ENCODE measurements around the gene ZNRF3. TPM values are rescaled to one million over a fixed set of nuclear protein-coding genes. Genes with fewer than 3 reads are reported as not detected.

ZNRF3 gene
- total RNA-seq, 1 donor from 2014 or later: 2.0 TPM

DNA sequence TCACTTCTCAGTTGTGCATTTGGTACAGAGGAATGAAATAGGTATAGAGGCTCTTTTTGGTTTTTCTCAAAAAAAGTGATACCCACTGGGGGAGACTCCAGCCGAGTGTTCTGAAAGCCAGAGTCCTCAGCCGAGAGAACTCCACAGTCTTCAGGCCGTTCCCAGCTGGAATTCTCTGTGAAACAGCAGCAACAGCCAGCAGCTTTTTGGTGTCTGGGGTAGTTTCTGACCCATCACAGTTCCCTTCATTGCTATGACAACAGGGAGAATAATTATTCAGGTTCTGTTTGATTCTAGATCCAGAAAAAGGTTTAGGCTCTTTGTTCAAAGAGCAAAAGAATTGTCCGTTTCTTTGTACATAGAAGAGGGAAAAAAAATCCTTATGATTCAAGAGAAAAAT, 93.7 kb downstream of the ZNRF3 start:
- peaks cover 2% of the 10 kb centered on the region for H3K4me1 Mint-ChIP-seq
- no peaks in the 10 kb centered on the region for H3K36me3 Mint-ChIP-seq (ENCODE audit: low read depth)
- no peak overlapping the region for H3K27ac Mint-ChIP-seq
- H3K4me3 Mint-ChIP-seq: no peak overlapping the region
- H3K9me3 Mint-ChIP-seq: no peaks in the 10 kb centered on the region
- no peak for DNase-seq
- peaks cover 61% of the 10 kb centered on the region for H3K27me3 Mint-ChIP-seq
- intact Hi-C loops (cut with micrococcal nuclease): no loop called here

DNA sequence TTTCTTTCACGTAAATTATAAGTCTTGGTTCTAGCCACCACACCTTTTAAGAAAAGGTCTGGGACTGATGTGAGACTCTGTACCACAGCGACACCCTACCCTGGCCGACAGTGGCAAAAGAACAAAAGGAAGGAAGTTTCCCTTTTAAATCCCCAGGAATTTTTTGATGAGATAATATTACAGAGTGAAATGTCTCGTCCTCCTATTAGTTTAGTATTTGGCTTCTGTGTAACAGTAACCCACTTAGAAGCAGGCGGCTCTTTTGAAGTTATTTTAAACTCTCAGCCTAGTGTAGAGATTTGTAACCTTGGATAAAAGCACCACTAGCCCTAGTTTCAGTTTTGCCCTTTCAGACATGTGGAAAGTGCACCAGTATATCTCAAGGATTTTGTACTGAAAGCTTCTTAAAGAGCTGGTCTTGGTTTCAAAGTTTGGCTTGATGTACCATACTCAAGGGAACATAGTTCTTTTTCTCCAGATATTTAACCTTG, 94.2 kb downstream of the ZNRF3 start:
- Mint-ChIP-seq H3K36me3 (ENCODE audit: low read depth) (no peaks in the 10 kb centered on the region), H3K27me3 (peaks cover 57% of the 10 kb centered on the region)

DNA sequence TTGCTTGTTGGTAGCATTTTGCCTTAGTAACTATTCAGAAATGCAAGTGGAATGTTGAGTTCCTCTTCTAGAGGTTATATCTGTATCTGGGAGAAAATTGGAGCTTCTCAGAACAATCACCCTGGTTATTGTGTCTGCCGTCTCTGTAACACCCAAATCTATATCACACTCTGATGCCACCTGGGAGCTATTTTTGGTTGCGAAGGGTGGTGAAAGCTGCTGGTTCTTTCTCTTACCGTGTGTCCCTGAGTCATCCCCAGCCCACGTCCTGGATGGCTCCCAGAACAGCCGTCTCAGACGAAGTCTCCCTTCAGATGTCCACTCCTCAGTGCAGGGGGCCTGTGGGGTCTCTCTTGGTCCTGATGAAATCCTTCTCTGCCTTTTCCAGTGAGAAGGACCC, 94.8 kb downstream of the ZNRF3 start:
- Mint-ChIP-seq H3K4me1 (peaks cover 2% of the 10 kb centered on the region), H3K4me3 (no peak overlapping the region), H3K36me3 (ENCODE audit: low read depth) (no peaks in the 10 kb centered on the region), H3K27ac (no peak overlapping the region), H3K9me3 (no peaks in the 10 kb centered on the region), H3K27me3 (peaks cover 59% of the 10 kb centered on the region)
- DNase-seq: no peak
- intact Hi-C loops (cut with micrococcal nuclease): no loop called here

More for the DNA sequence above, 94.2 kb downstream of the ZNRF3 start:
- DNase-seq: no peak
- Mint-ChIP-seq H3K4me3 (no peak overlapping the region), H3K4me1 (peaks cover 2% of the 10 kb centered on the region), H3K9me3 (no peaks in the 10 kb centered on the region), H3K27ac (no peak overlapping the region)
- intact Hi-C loops (cut with micrococcal nuclease): no loop called here

DNA sequence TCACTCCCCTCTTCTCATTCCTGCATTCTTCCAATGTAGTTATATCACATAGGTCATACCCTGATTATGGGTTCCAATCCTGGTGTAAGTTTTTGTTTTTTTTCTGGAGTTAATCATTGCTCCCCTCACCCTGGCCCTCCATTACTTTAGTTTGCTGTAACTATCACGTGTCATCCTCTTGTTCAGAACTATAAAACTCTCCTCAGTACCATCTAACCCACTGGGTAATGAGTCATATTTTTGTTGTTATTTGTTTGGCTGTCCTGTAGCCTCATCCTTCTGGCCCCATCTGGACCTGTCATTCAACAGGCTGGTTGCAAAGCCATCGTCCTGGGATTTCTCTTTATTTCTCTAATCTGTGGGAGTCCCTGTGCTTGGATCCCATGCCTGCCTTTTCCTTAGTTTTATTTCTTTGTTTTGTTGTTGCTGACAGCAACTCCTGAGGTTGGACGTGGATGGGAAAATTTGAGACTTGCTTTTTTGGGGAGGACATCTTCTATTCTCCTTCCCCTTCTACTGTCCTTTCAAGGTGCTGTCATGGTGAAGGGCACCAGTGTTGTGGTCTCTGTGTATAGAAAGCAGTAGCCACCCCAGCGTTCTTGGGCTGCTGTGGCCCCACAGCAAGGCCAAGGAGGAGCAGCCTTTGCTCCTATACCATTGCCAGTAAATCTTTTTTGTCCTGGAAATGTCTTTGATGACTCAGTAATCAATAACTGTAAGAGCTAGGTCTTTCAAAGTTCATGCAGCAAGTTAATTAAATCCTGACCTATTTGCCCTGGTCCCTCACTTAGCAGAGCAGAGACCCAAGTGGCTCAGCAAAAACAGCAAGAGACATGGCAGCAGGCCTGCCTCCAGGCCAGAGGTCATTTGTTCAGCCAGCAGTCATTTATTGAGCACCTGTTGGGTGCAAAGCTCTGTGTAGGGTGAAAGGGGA, 95.8 kb downstream of the ZNRF3 start:
- H3K27ac Mint-ChIP-seq: no peak overlapping the region
- no peaks in the 10 kb centered on the region for H3K36me3 Mint-ChIP-seq (ENCODE audit: low read depth)
- H3K4me3 Mint-ChIP-seq: no peak overlapping the region
- H3K9me3 Mint-ChIP-seq: no peaks in the 10 kb centered on the region
- intact Hi-C loops (cut with micrococcal nuclease): no loop called here
- peaks cover 59% of the 10 kb centered on the region for H3K27me3 Mint-ChIP-seq
- DNase-seq: no peak
- peaks cover 2% of the 10 kb centered on the region for H3K4me1 Mint-ChIP-seq

DNA sequence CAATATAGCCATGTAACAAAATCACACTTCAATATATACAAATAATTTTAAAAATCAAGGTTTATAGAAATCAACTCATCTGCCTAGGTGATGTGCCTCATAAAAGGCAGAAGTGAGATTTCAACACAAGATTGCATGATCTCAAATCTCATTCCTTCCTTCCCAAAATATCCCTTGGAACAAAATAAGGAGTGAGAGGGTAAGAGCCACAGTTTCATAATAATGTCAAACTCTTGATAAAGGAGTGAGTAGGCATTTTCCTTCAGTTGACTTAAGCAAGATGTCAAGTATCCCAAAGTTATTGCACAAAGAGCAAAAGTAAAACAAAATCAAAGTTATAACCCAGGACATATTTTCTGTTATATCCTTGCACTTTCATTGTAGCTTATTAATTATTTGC, 97.0 kb downstream of the ZNRF3 start:
- peaks cover 4% of the 10 kb centered on the region for H3K9me3 Mint-ChIP-seq
- DNase-seq: no peak
- H3K27ac Mint-ChIP-seq: no peak overlapping the region
- H3K36me3 Mint-ChIP-seq (ENCODE audit: low read depth): no peaks in the 10 kb centered on the region
- H3K4me3 Mint-ChIP-seq: no peak overlapping the region
- intact Hi-C loops (cut with micrococcal nuclease): no loop called here
- peaks cover 2% of the 10 kb centered on the region for H3K4me1 Mint-ChIP-seq
- peaks cover 62% of the 10 kb centered on the region for H3K27me3 Mint-ChIP-seq

DNA sequence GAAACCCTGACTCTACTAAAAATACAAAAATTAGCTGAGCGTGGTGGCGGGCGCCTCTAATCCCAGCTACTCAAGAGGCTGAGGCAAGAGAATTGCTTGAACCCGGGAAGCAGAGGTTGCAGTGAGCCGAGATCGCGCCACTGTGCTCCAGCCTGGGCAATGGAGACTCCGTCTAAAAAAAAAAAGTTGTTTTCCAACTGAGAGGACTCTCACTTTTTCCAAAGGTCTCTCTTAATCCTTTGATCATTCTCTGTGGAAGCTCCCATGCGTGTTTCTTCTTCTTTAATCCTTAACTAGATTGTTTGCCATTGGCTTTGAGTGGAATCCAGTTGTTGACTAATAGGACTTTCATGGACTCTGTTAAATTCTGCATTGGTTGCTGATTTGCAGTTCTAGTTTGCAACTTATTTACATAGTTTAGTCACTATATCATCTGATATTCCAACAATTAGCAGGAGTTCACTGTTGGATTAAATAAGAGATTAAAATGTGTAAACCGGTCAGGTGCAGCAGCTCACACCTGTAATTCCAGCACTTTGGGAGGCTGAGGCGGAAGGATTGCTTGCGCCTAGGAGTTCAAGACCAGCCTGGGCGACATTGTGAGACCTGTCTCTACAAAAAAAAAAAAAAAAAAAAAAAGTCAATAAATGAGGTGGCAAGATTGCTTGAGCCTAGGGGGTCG, 98.6 kb downstream of the ZNRF3 start:
- H3K36me3 Mint-ChIP-seq (ENCODE audit: low read depth): no peaks in the 10 kb centered on the region
- H3K27ac Mint-ChIP-seq: no peak overlapping the region
- H3K4me3 Mint-ChIP-seq: no peak overlapping the region
- intact Hi-C loops (cut with micrococcal nuclease): no loop called here
- no peaks in the 10 kb centered on the region for H3K4me1 Mint-ChIP-seq
- peaks cover 53% of the 10 kb centered on the region for H3K27me3 Mint-ChIP-seq
- peaks cover 16% of the 10 kb centered on the region for H3K9me3 Mint-ChIP-seq
- DNase-seq: no peak

DNA sequence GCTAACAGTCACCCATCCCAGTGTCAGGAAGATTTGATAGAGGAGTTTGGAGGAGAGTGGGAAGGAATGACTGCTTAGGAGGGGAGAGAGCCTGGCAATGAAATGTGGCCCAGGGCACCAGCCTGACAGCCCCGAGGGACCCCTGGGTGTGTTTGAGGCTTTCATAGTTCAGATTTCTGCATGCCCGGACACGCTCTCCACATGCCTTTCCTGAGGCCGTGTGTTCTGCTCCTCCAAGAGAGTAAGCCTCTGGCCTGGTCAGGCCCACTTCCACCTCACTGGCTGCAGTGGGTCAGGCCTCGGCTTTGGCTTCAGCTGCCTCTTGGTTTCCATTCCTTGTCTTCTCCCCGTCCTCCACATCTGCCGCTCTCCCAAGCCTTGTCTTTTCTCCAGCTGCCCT, 99.8 kb downstream of the ZNRF3 start:
- Mint-ChIP-seq H3K27ac (no peak overlapping the region), H3K36me3 (ENCODE audit: low read depth) (no peaks in the 10 kb centered on the region), H3K27me3 (peaks cover 44% of the 10 kb centered on the region), H3K9me3 (peaks cover 16% of the 10 kb centered on the region), H3K4me3 (no peak overlapping the region), H3K4me1 (no peaks in the 10 kb centered on the region)
- no peak for DNase-seq
- intact Hi-C loops (cut with micrococcal nuclease): no loop called here

DNA sequence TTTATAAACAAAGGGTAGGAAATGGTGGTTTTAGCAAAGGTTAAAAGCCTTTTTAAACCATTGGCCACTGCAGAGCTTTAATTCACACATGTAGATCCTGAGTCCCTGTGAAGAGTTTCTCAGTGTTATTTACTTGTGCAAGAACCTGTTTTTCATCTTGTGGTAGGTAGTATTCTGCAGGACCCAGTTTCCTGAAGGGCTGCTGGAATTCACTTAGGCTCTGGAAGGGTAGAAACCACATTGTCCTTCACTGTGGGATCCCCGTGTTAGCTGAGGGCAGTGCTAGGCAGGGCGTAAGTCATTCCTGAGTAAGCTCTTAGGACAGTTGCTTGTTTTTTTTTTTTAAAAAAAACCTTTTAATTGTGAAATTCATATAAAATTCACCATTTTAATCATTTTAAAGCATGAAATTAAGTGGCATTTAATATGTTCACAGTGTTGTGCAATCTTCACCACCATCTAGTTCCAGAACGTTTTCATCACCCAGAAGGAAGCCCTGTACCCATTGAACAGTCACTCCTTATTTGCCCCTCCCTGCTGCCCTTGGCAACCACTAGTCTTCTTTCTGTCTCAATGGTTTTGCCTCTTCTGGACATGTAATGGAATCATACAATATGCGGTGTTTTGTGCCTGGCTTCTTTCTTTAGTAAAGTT, 100.5 kb downstream of the ZNRF3 start:
- intact Hi-C loops (cut with micrococcal nuclease): no loop called here
- Mint-ChIP-seq H3K9me3 (peaks cover 16% of the 10 kb centered on the region), H3K36me3 (ENCODE audit: low read depth) (no peaks in the 10 kb centered on the region), H3K4me3 (no peak overlapping the region), H3K27me3 (peaks cover 37% of the 10 kb centered on the region), H3K27ac (no peak overlapping the region), H3K4me1 (no peaks in the 10 kb centered on the region)
- no peak for DNase-seq

DNA sequence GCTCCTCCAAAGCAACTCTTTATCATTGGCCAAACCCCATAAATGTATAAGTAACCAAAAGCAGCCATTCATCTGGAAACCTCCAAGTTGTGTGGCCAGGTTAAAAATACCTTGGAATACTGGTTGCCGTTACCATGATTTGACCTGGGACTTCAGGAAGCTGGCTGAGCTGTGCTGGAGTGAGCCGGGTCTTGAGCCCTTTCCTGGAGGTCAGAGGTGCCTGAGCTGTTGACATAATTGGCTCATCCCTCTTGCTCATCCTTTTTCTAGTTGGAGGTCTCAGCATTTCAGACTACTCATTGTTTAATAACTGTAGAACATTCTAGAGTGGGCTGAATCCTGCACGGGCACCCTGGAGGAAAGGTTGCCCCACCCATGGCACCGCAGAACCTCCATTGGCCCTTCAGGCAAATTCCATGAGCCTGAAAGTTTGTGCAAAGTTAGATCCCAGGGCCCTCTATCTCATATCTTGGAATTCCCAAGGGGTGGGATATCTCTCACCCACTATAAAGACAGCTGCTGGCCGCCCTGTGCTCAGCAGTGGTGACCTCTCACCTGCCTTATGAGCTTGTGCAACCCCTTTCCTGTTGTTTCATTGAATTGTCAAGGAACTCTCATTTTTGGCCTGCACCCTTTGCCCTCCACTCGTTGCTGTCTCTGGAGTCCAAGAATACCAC, 101.2 kb downstream of the ZNRF3 start:
- H3K4me1 Mint-ChIP-seq: peaks cover 2% of the 10 kb centered on the region
- no peak overlapping the region for H3K4me3 Mint-ChIP-seq
- H3K36me3 Mint-ChIP-seq (ENCODE audit: low read depth): no peaks in the 10 kb centered on the region
- DNase-seq: no peak
- intact Hi-C loops (cut with micrococcal nuclease): no loop called here
- peaks cover 16% of the 10 kb centered on the region for H3K9me3 Mint-ChIP-seq
- H3K27me3 Mint-ChIP-seq: peaks cover 30% of the 10 kb centered on the region
- no peak overlapping the region for H3K27ac Mint-ChIP-seq

DNA sequence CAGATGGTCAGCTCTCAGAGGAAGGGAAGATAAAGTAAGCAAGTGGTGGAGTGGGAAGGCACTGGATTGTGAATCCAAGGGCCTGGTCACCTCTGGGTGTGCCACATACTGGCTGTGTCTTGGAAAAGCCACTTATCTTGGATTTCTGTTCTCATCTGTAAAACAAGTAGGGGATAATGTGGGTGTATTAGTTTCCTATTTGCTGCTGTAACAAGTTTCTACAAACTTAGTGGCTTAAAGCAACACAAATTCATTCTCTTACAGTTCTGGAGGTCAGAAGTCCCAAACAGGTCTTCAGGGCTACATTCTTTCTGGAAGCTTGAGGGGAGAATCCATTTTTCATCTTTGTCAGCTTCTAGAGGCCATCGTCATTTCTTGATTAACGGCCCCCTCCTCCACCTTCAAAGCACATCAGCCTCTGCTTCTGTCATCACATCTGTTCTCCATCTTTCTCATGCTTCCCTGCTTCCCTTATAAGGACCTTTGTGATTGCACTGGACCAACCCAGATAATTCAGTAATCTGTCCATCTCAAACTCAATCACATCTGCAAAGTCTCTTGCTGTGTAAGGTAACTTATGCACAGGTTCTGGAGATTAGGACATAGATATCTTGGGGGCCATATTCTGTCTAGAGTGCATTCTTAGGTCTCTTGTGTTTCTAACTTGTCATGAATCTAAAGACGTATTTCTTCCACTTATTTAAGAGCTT, 102.4 kb downstream of the ZNRF3 start:
- Mint-ChIP-seq H3K27ac (no peak overlapping the region), H3K36me3 (ENCODE audit: low read depth) (no peaks in the 10 kb centered on the region), H3K4me3 (no peak overlapping the region), H3K9me3 (peaks cover 16% of the 10 kb centered on the region), H3K4me1 (peaks cover 2% of the 10 kb centered on the region), H3K27me3 (peaks cover 21% of the 10 kb centered on the region)
- no peak for DNase-seq
- intact Hi-C loops (cut with micrococcal nuclease): no loop called here

DNA sequence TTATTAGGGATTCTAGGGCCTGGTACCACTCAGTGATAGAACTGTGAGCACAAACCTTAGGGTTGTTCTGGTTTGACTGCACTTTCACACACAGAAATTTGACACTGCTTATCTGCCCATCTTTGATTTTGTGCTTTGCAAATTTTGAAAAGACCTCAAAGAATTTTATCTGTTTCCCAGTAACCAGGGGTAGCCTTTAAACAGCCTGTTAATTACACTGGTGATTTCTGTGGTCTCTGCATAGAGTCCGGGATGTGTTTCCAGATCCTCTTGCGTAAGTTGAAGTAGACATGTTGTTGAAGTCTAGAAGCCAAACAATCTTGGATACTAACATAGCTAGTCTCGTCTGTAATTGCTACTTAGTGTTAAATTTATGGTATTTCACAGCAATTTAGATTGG, 103.0 kb downstream of the ZNRF3 start:
- H3K27me3 Mint-ChIP-seq: peaks cover 19% of the 10 kb centered on the region
- H3K36me3 Mint-ChIP-seq (ENCODE audit: low read depth): no peaks in the 10 kb centered on the region
- H3K4me1 Mint-ChIP-seq: peaks cover 2% of the 10 kb centered on the region
- H3K27ac Mint-ChIP-seq: no peak overlapping the region
- intact Hi-C loops (cut with micrococcal nuclease): no loop called here
- no peak overlapping the region for H3K4me3 Mint-ChIP-seq
- no peak for DNase-seq
- H3K9me3 Mint-ChIP-seq: peaks cover 16% of the 10 kb centered on the region

DNA sequence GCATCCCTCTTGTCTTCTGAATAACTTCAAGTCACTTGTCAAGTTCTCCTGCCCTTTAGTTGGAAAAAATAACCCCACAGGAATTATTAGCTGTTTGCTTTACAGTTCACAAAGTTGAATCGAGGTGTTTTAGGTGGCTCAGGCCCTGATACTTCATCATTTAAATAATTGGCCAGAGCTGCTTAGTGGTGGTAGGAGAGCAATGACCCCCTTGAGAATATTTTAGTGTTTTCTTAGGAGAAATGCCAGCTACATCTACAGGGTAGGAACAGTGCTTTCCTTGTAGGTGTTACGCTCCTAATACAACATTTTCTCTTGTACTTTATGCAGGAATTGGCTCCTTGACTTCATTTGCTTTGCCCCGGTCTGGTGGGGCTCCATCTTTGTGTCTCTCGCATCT, 105.1 kb downstream of the ZNRF3 start:
- H3K4me3 Mint-ChIP-seq: no peak overlapping the region
- H3K4me1 Mint-ChIP-seq: peaks cover 2% of the 10 kb centered on the region
- H3K36me3 Mint-ChIP-seq (ENCODE audit: low read depth): no peaks in the 10 kb centered on the region
- intact Hi-C loops (cut with micrococcal nuclease): no loop called here
- H3K27ac Mint-ChIP-seq: no peak overlapping the region
- DNase-seq: no peak
- peaks cover 16% of the 10 kb centered on the region for H3K9me3 Mint-ChIP-seq
- H3K27me3 Mint-ChIP-seq: peaks cover 15% of the 10 kb centered on the region

DNA sequence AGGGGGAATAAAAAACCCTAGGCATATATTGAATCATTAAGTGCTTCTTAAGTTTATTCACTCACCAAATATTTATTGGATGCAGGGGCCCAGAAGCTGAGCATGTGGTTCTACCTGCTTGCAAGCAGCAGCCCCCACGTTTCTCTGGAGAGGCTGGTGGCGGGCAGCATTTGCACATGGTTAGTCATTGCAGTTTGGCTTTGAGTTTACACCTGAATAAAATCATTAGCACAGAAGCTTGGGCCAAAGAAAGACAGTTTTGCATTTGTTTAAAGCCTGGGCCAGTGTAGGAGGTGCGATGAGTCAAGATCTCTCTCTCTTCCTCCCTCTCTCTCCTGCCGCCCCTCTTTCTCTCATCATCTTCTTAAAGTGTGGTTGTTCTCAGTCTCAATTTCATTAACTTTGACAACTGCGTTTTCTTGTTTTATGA, 105.7 kb downstream of the ZNRF3 start:
- Mint-ChIP-seq H3K9me3 (peaks cover 16% of the 10 kb centered on the region), H3K4me3 (no peak overlapping the region), H3K4me1 (peaks cover 2% of the 10 kb centered on the region), H3K36me3 (ENCODE audit: low read depth) (no peaks in the 10 kb centered on the region), H3K27ac (no peak overlapping the region), H3K27me3 (peaks cover 15% of the 10 kb centered on the region)
- intact Hi-C loops (cut with micrococcal nuclease): no loop called here
- DNase-seq: no peak

Measured in activated CD4-positive, alpha-beta T cell treated with anti-CD3 and anti-CD28 coated beads, Interleukin-2, amount 10 ng/mL, durations not matched to agents 24 days and 14 days (primary cell).